GM12878 (cell line): ENCODE data around the gene BPIFA3. TPM values are rescaled to one million over a fixed set of nuclear protein-coding genes. Genes with fewer than 3 reads are reported as not detected.

Experiments
- ATAC-seq: fragments of 200-7000 bp; cut with Tn5 transposase; 3 replicates; pipeline ENCODE4 v1.9.1; 2020; ENCODE audit warnings: mild to moderate bottlenecking, moderate library complexity
- BruUV-seq: library from RNA; stranded (reverse); fragments of 400-500 nt; replicated peaks from 2 replicates; lab custom pipeline; 2021; lab: Mats Ljungman, UMichigan
- CTCF ChIA-PET: fragments of 300-600 bp; sonication (Branson Sonifier 250); formaldehyde crosslinking; extraction: SDS; loops from one replicate; lab custom pipeline; 2021; ENCODE audit warnings: inconsistent platforms; lab: Yijun Ruan, JAX
- POLR2A ChIA-PET: fragments of 350-600 bp; formaldehyde crosslinking; extraction: SDS; loops from one replicate; lab custom pipeline; 2021; ENCODE audit warnings: inconsistent platforms; lab: Charles Lee
- RAD21 ChIA-PET: fragments of 300-600 bp; sonication (Branson Sonifier 250); formaldehyde crosslinking; loops from one replicate; lab custom pipeline; 2023; ENCODE audit warnings: antibody characterized with exemption; ENCODE audit not compliant: unreplicated experiment; lab: Charles Lee
- SMC1A ChIA-PET: fragments of 300-600 bp; sonication (Branson Sonifier 250); formaldehyde crosslinking; loops from one replicate; lab custom pipeline; 2023; ENCODE audit not compliant: unreplicated experiment, uncharacterized antibody; lab: Charles Lee
- DNase-seq: peaks from one replicate; pipeline ENCODE4 v3.0.0-alpha.2; 2011; ENCODE audit warnings: low read depth, low spot score
- FAIRE-seq: peaks from 3 replicates; lab custom pipeline; 2011; peaks lifted over from hg19 to GRCh38; lab: Jason Lieb, UNC
- H2AFZ ChIP-seq: 2 replicates; pipeline ENCODE4 v1.6.0; 2011; ENCODE audit warnings: low read depth, low read length, control low read depth; ENCODE audit not compliant: control insufficient read depth
- H3K27ac ChIP-seq: 2 replicates; pipeline ENCODE4 v1.5.1; 2011; ENCODE audit warnings: control low read depth; ENCODE audit not compliant: control insufficient read depth, insufficient read depth
- H3K27me3 ChIP-seq, 2 experiments: replicated peaks in 1 of 2; 2 replicates each; pipeline versions ENCODE4 v1.6.0 to v1.6.1; 2011; ENCODE audit warnings: low read length in 1 of 2; ENCODE audit not compliant: control insufficient read depth in 2 of 2, insufficient read depth in 2 of 2
- H3K36me3 ChIP-seq, 2 experiments: 2 replicates each; pipeline ENCODE4 v1.5.1; 2011; ENCODE audit warnings: low read length in 1 of 2; ENCODE audit not compliant: control insufficient read depth in 2 of 2, insufficient read depth in 2 of 2
- H3K4me1 ChIP-seq: 2 replicates; pipeline ENCODE4 v1.6.1; 2011; ENCODE audit warnings: mild to moderate bottlenecking, low read length, moderate library complexity, mixed read lengths; ENCODE audit not compliant: control insufficient read depth, insufficient read depth
- H3K4me2 ChIP-seq: 2 replicates; pipeline ENCODE4 v1.6.0; 2011; ENCODE audit warnings: control low read depth; ENCODE audit not compliant: control insufficient read depth, insufficient read depth
- H3K4me3 ChIP-seq: fragments of 200-600 bp; sonication (generic); 2 replicates; pipeline ENCODE4 v1.5.1; 2016
- H3K79me2 ChIP-seq: 2 replicates; pipeline ENCODE4 v1.6.0; 2011; ENCODE audit warnings: low read length; ENCODE audit not compliant: control insufficient read depth, insufficient read depth
- H3K9ac ChIP-seq: 2 replicates; pipeline ENCODE4 v1.8.0; 2011; ENCODE audit warnings: low read length, control low read depth, mixed read lengths; ENCODE audit not compliant: control insufficient read depth, insufficient read depth
- H3K9me3 ChIP-seq: replicated peaks from 3 replicates; pipeline ENCODE4 v1.5.1; 2011; ENCODE audit warnings: mild to moderate bottlenecking, low read length; ENCODE audit not compliant: control insufficient read depth, insufficient read depth
- H4K20me1 ChIP-seq: 2 replicates; pipeline ENCODE4 v1.6.0; 2011; ENCODE audit not compliant: control insufficient read depth, insufficient read depth
- BCLAF1 ChIP-seq: fragments of 450-650 bp; IDR thresholded peaks from 2 replicates; pipeline ENCODE4 v1.6.1; 2017; ENCODE audit warnings: antibody characterized with exemption, mild to moderate bottlenecking, moderate library complexity
- PAX5 ChIP-seq: IDR thresholded peaks from 2 replicates; pipeline ENCODE4 v1.6.1; 2011; ENCODE audit warnings: low read depth, low read length, borderline replicate concordance
- RB1 ChIP-seq: fragments of 450-650 bp; formaldehyde crosslinking; IDR thresholded peaks from 2 replicates; pipeline ENCODE4 v1.6.1; 2017; ENCODE audit warnings: mild to moderate bottlenecking, borderline replicate concordance
- REST ChIP-seq: IDR thresholded peaks from 2 replicates; pipeline ENCODE4 v1.6.1; 2012; ENCODE audit warnings: mild to moderate bottlenecking, low read depth, low read length
- SRF ChIP-seq, 2 experiments: IDR thresholded peaks; 2 replicates each; pipeline ENCODE4 v1.6.1; 2011; ENCODE audit warnings: low read depth in 2 of 2, low read length in 2 of 2, mild to moderate bottlenecking in 1 of 2, moderate library complexity in 1 of 2
- SUZ12 ChIP-seq: fragments of 200-600 bp; sonication (generic); IDR thresholded peaks from one replicate; pipeline ENCODE4 v1.6.1; 2018; ENCODE audit warnings: antibody characterized with exemption, mild to moderate bottlenecking; ENCODE audit not compliant: unreplicated experiment
- TBL1XR1 ChIP-seq: IDR thresholded peaks from 2 replicates; pipeline ENCODE4 v1.6.1; 2012; ENCODE audit warnings: low read depth, low read length, improper control_type of control experiment
- TCF7 ChIP-seq: IDR thresholded peaks from 2 replicates; pipeline ENCODE4 v1.6.1; 2014; ENCODE audit warnings: antibody characterized with exemption, borderline replicate concordance
- ZNF217 ChIP-seq: fragments of 450-650 bp; IDR thresholded peaks from 2 replicates; pipeline ENCODE4 v1.6.1; 2017; ENCODE audit warnings: antibody characterized with exemption, mild to moderate bottlenecking
- ZNF24 ChIP-seq: fragments of 450-650 bp; IDR thresholded peaks from 2 replicates; pipeline ENCODE4 v1.6.1; 2017; ENCODE audit warnings: antibody characterized with exemption, mild to moderate bottlenecking
- ZNF592 ChIP-seq: fragments of 450-650 bp; IDR thresholded peaks from 2 replicates; pipeline ENCODE4 v1.6.1; 2017; ENCODE audit warnings: mild to moderate bottlenecking, moderate library complexity
- ZNF622 ChIP-seq: fragments of 450-650 bp; IDR thresholded peaks from 2 replicates; pipeline ENCODE4 v1.6.1; 2017; ENCODE audit warnings: mild to moderate bottlenecking, inconsistent platforms
- WGBS: methylation state at CpG from one replicate; pipeline ENCODE4 v1.1.6; 2016; ENCODE audit warnings: low lambda C conversion rate; ENCODE audit not compliant: insufficient replicate concordance, insufficient coverage; ENCODE audit errors: missing lambda C conversion rate; 5-methylcytosine and 5-hydroxymethylcytosine counted together
- in situ Hi-C: fragments of 300-500 bp; cut with MboI; formaldehyde crosslinking; loops from 9 replicates; pipeline ENCODE4 v1.14.3; 2018; ENCODE audit warnings: mixed read lengths
- intact Hi-C: fragments of 100-400 bp; cut with micrococcal nuclease; formaldehyde crosslinking; loops from one replicate; pipeline ENCODE4 v1.14.2; 2022; ENCODE audit not compliant: unreplicated experiment
- polyA plus RNA-seq, 11 experiments: library from polyadenylated mRNA; depleted of rRNA in 4 of 11; unstranded in 6 of 11; stranded (reverse) in 5 of 11; fragments of >200 nt; fragmentation: Nextera tagmentation in 4 of 11; fragmentation: Illumina TruSeq in 1 of 11; extraction: Ambion mirVana in 4 of 11; extraction: Trizol in 1 of 11; gene quantifications; 1 replicate in 1 of 11; 2 replicates in 10 of 11; pipeline versions ENCODE4 v1.2.1 to v1.2.3, GENCODE V29; 2011 to 2016; ENCODE audit warnings: inconsistent platforms in 2 of 11, missing spikeins in 2 of 11, low read depth in 1 of 11
- total RNA-seq, 4 experiments: library from RNA; depleted of rRNA in 3 of 4; stranded (reverse); fragments of >200 nt in 3 of 4; fragmentation: Illumina TruSeq in 1 of 4; extraction: Trizol in 1 of 4; gene quantifications; 2 replicates each; pipeline versions ENCODE4 v1.2.1 to v1.2.3, GENCODE V29; 2013 to 2021

Gene BPIFA3
- total and polyA plus RNA-seq, 10 of the 15 experiments (the other 5 are each of a cell fraction or from before 2014, with no cell fraction given), result not detected

- no peak for DNase-seq
- POLR2A ChIA-PET, result no interaction called here
- H2AFZ ChIP-seq, result no peak overlapping the region
- H3K9me3 ChIP-seq, result no peaks in the 10 kb centered on the region
- H3K27me3 ChIP-seq, result peaks cover 0 to 2% of the 10 kb centered on the region in 2 experiments; a peak in 1 of 4 replicates
- no peak overlapping the region for H3K4me2 ChIP-seq
- no peak overlapping the region for H3K4me3 ChIP-seq
- H4K20me1 ChIP-seq, result no peaks in the 10 kb centered on the region
- no peak for FAIRE-seq
- in situ Hi-C loops (no loop called here), intact Hi-C loops (loop anchor here (10.0 kb wide), 1 partner anchor 61 kb away; no protein-coding TSS in a partner anchor)
- RAD21 ChIA-PET, result no interaction called here
- BruUV-seq, result no TSS peak
- no peaks in the 10 kb centered on the region for H3K4me1 ChIP-seq
- no peak overlapping the region for H3K9ac ChIP-seq
- SMC1A ChIA-PET, result no interaction called here
- H3K27ac ChIP-seq, result no peak overlapping the region
- no peaks in the 10 kb centered on the region for H3K36me3 ChIP-seq
- no peak for ATAC-seq
- WGBS, result 3% methylated on average over 3 of the region's 3 CpGs
- H3K79me2 ChIP-seq, result no peaks in the 10 kb centered on the region
- CTCF ChIA-PET, result no interaction called here
- TF ChIP-seq BCLAF1 (no peak), RB1 (no peak), TBL1XR1 (no peak), SUZ12 (no peak), REST (no peak), TCF7 (no peak), ZNF217 (no peak), ZNF622 (no peak), SRF (IDR thresholded peaks at IDR 0.05; ENCODE audit: low read depth in 2 of 2, low read length in 2 of 2) (no peak), PAX5 (no peak), ZNF592 (no peak), ZNF24 (no peak)
These were observed 41.1 kb upstream of the BPIFA3 start for GRCh38 chr20:33176101-33176500.
